HepG2 (cell line): ENCODE results near the gene SDK2. TPM values are rescaled to one million over a fixed set of nuclear protein-coding genes. Genes with fewer than 3 reads are reported as not detected.

ENCODE experiments used
- ATAC-seq: fragments of 200-7000 bp; cut with Tn5 transposase; 3 replicates; pipeline ENCODE4 v1.9.1; 2020; ENCODE audit warnings: mild to moderate bottlenecking, moderate library complexity
- BruUV-seq: library from RNA; stranded (reverse); fragments of 400-500 nt; replicated peaks from 2 replicates; lab custom pipeline; 2021; lab: Mats Ljungman, UMichigan
- CTCF ChIA-PET: fragments of 300-600 bp; formaldehyde crosslinking; extraction: SDS; loops from one replicate; lab custom pipeline; 2021; ENCODE audit warnings: low total read pairs, inconsistent platforms, low intra/inter-chr PET ratio; lab: Yijun Ruan, JAX
- POLR2A ChIA-PET: fragments of 350-600 bp; sonication (Branson Sonifier 250); formaldehyde crosslinking; loops from one replicate; lab custom pipeline; 2020; ENCODE audit warnings: antibody characterized with exemption, inconsistent platforms; lab: Yijun Ruan, JAX
- DNase-seq: peaks from one replicate; pipeline ENCODE4 v3.0.0-alpha.2; 2015; ENCODE audit warnings: low spot score
- FAIRE-seq: peaks from 3 replicates; lab custom pipeline; 2011; peaks lifted over from hg19 to GRCh38; lab: Jason Lieb, UNC
- H2AFZ ChIP-seq: one replicate; pipeline ENCODE4 v1.6.1; 2011; ENCODE audit warnings: low read length, inconsistent platforms
- H3K27ac ChIP-seq: fragments of 300-600 bp; 3 replicates; pipeline ENCODE4 v1.8.0; 2011; ENCODE audit warnings: mixed run types, mild to moderate bottlenecking, mixed read lengths, low read length, inconsistent platforms; ENCODE audit not compliant: insufficient read depth; ENCODE audit errors: extremely low read length
- H3K27me3 ChIP-seq, 2 experiments: fragments of 200-600 bp in 1 of 2; 2 replicates in 1 of 2; 3 replicates in 1 of 2; pipeline versions ENCODE4 v1.6.0 to v1.8.0; 2011; ENCODE audit warnings: low read length in 2 of 2, mild to moderate bottlenecking in 2 of 2, moderate library complexity in 2 of 2, inconsistent platforms in 1 of 2; ENCODE audit not compliant: insufficient read depth in 2 of 2, control insufficient read depth in 1 of 2
- H3K36me3 ChIP-seq, 2 experiments: fragments of 200-600 bp in 1 of 2; replicated peaks in 1 of 2; 2 replicates in 1 of 2; 3 replicates in 1 of 2; pipeline versions ENCODE4 v1.5.1 to v1.8.0; 2011; ENCODE audit warnings: low read length in 2 of 2, inconsistent platforms in 1 of 2; ENCODE audit not compliant: insufficient read depth in 2 of 2, control insufficient read depth in 1 of 2
- H3K4me1 ChIP-seq: 2 replicates; pipeline ENCODE4 v1.5.1; 2012; ENCODE audit warnings: low read length, inconsistent platforms; ENCODE audit not compliant: insufficient read depth
- H3K4me2 ChIP-seq: 2 replicates; pipeline ENCODE4 v1.6.0; 2011; ENCODE audit warnings: low read depth, low read length, inconsistent platforms
- H3K4me3 ChIP-seq, 3 experiments: fragments of 200-600 bp in 1 of 3; sonication (generic), shearing (Covaris generic) in 1 of 3; replicated peaks in 1 of 3; 2 replicates each; pipeline ENCODE4 v1.5.1; 2011 to 2016; ENCODE audit warnings: low read length in 3 of 3, inconsistent platforms in 2 of 3, low read depth in 2 of 3, mild to moderate bottlenecking in 2 of 3, control low read depth in 1 of 3, mixed read lengths in 1 of 3; ENCODE audit not compliant: insufficient read depth in 1 of 3
- H3K79me2 ChIP-seq: one replicate; pipeline ENCODE4 v1.6.1; 2011; ENCODE audit warnings: low read length, inconsistent platforms; ENCODE audit not compliant: insufficient read depth
- H3K9ac ChIP-seq: 2 replicates; pipeline ENCODE4 v1.6.0; 2011; ENCODE audit warnings: mild to moderate bottlenecking, low read depth, low read length, inconsistent platforms; ENCODE audit not compliant: insufficient read depth
- H3K9me3 ChIP-seq: 2 replicates; pipeline ENCODE4 v1.5.1; 2012; ENCODE audit warnings: mild to moderate bottlenecking, low read length
- H4K20me1 ChIP-seq: 2 replicates; pipeline ENCODE4 v1.6.0; 2011; ENCODE audit warnings: inconsistent platforms, mild to moderate bottlenecking, low read length, moderate library complexity; ENCODE audit not compliant: insufficient read depth
- ATF3 ChIP-seq: sonication (generic); formaldehyde crosslinking; IDR thresholded peaks from 2 replicates; pipeline ENCODE4 v1.4.0; 2020; ENCODE audit warnings: missing genetic modification reagents
- CREB1 ChIP-seq, 2 experiments: fragments of 450-650 bp in 1 of 2; IDR thresholded peaks; 2 replicates each; pipeline ENCODE4 v1.6.1; 2016 to 2017; ENCODE audit warnings: control low read depth in 1 of 2, mild to moderate bottlenecking in 1 of 2, missing compliant biosample characterization in 1 of 2, missing genetic modification characterization in 1 of 2
- DBP ChIP-seq: sonication (generic); formaldehyde crosslinking; IDR thresholded peaks from 2 replicates; pipeline ENCODE4 v1.4.0; 2020; ENCODE audit warnings: missing genetic modification reagents; ENCODE audit errors: not compliant biosample characterization
- GATA4 ChIP-seq: sonication (generic); IDR thresholded peaks from 2 replicates; pipeline ENCODE4 v1.6.1; 2016; ENCODE audit warnings: antibody characterized with exemption, low read depth, borderline replicate concordance
- KLF16 ChIP-seq, 2 experiments: sonication (generic) in 1 of 2; formaldehyde crosslinking in 1 of 2; IDR thresholded peaks; 2 replicates each; pipeline versions ENCODE4 v1.6.1 to v1.8.0; 2016 to 2023; ENCODE audit warnings: missing genetic modification reagents in 2 of 2, missing compliant biosample characterization in 1 of 2
- MAFG ChIP-seq: sonication (generic); formaldehyde crosslinking; IDR thresholded peaks from 2 replicates; pipeline ENCODE4 v1.5.1; 2020; ENCODE audit warnings: mild to moderate bottlenecking, missing genetic modification reagents
- MXD4 ChIP-seq: IDR thresholded peaks from 2 replicates; pipeline ENCODE4 v1.6.1; 2016; ENCODE audit warnings: mild to moderate bottlenecking, missing biosample characterization, missing genetic modification reagents
- PBX3 ChIP-seq: sonication (generic); formaldehyde crosslinking; IDR thresholded peaks from 2 replicates; pipeline ENCODE4 v1.8.1; 2023; ENCODE audit warnings: missing genetic modification reagents, inconsistent platforms, borderline replicate concordance
- PLRG1 ChIP-seq: fragments of 450-650 bp; conservative IDR thresholded peaks from 2 replicates; pipeline ENCODE4 v1.6.1; 2016
- RAD21 ChIP-seq: fragments of 450-650 bp; formaldehyde crosslinking; IDR thresholded peaks from 2 replicates; pipeline ENCODE4 v1.5.0; 2020; ENCODE audit warnings: mild to moderate bottlenecking
- TCF12 ChIP-seq, 2 experiments: fragments of 450-650 bp in 1 of 2; sonication (generic) in 1 of 2; formaldehyde crosslinking in 1 of 2; IDR thresholded peaks; 2 replicates each; pipeline versions ENCODE4 v1.6.1 to v1.8.0; 2017 to 2022; ENCODE audit warnings: antibody characterized with exemption in 1 of 2, mild to moderate bottlenecking in 1 of 2, missing genetic modification reagents in 1 of 2, moderate library complexity in 1 of 2
- TFDP1 ChIP-seq: IDR thresholded peaks from 2 replicates; pipeline ENCODE4 v1.6.1; 2016; ENCODE audit warnings: missing compliant biosample characterization, missing genetic modification reagents, borderline replicate concordance
- ZBTB7B ChIP-seq: sonication (generic); formaldehyde crosslinking; IDR thresholded peaks from 2 replicates; pipeline ENCODE4 v1.4.0; 2020; ENCODE audit warnings: missing genetic modification reagents
- ZNF20 ChIP-seq: sonication (generic); formaldehyde crosslinking; IDR thresholded peaks from 2 replicates; pipeline ENCODE4 v1.4.0; 2020; ENCODE audit warnings: mild to moderate bottlenecking, moderate library complexity, missing genetic modification reagents
- ZNF224 ChIP-seq: sonication (generic); formaldehyde crosslinking; IDR thresholded peaks from 2 replicates; pipeline ENCODE4 v1.5.0; 2020; ENCODE audit warnings: mild to moderate bottlenecking, missing genetic modification reagents
- ZNF44 ChIP-seq: sonication (generic); formaldehyde crosslinking; IDR thresholded peaks from 2 replicates; pipeline ENCODE4 v1.5.1; 2020; ENCODE audit warnings: mild to moderate bottlenecking, missing genetic modification reagents
- ZNF501 ChIP-seq: sonication (generic); formaldehyde crosslinking; IDR thresholded peaks from 2 replicates; pipeline ENCODE4 v1.5.1; 2020; ENCODE audit warnings: mild to moderate bottlenecking, moderate library complexity, missing genetic modification reagents
- ZNF513 ChIP-seq: sonication (generic); formaldehyde crosslinking; conservative IDR thresholded peaks from 2 replicates; pipeline ENCODE4 v1.5.0; 2020; ENCODE audit warnings: missing genetic modification reagents
- ZNF766 ChIP-seq: sonication (generic); formaldehyde crosslinking; IDR thresholded peaks from 2 replicates; pipeline ENCODE4 v1.5.0; 2020; ENCODE audit warnings: missing genetic modification reagents, borderline replicate concordance
- ZNF773 ChIP-seq: sonication (generic); formaldehyde crosslinking; IDR thresholded peaks from 2 replicates; pipeline ENCODE4 v1.4.0; 2020; ENCODE audit warnings: missing genetic modification reagents, borderline replicate concordance
- WGBS: methylation state at CpG from one replicate; pipeline ENCODE4 v1.1.6; 2017; ENCODE audit warnings: low lambda C conversion rate; 5-methylcytosine and 5-hydroxymethylcytosine counted together
- in situ Hi-C: cut with HindIII; loops from 2 replicates; pipeline ENCODE4 v1.10.0; 2017; ENCODE audit warnings: low pct_unique_long_range_greater_than_20kb; ENCODE audit not compliant: extremely low pct_ligation_motif_present
- intact Hi-C: fragments of 100-400 bp; cut with micrococcal nuclease; formaldehyde crosslinking; loops from one replicate; pipeline ENCODE4 v1.10.0; 2022; ENCODE audit not compliant: unreplicated experiment
- polyA plus RNA-seq, 8 experiments: library from polyadenylated mRNA; depleted of rRNA in 3 of 8; stranded (reverse) in 7 of 8; unstranded in 1 of 8; fragments of >200 nt; fragmentation: Illumina TruSeq in 4 of 8; extraction: Trizol in 4 of 8; gene quantifications; 2 replicates each; pipeline versions ENCODE4 v1.2.1 to v1.2.3, GENCODE V29; 2011 to 2016; ENCODE audit warnings: low read depth in 4 of 8, missing spikeins in 1 of 8, mixed read lengths in 1 of 8; ENCODE audit not compliant: insufficient read depth in 1 of 8
- total RNA-seq, 5 experiments: library from RNA; depleted of rRNA; stranded (reverse); fragments of >200 nt; fragmentation: Illumina TruSeq; extraction: Trizol; gene quantifications; 2 replicates each; pipeline ENCODE4 v1.2.3, GENCODE V29; 2016; ENCODE audit warnings: low read depth in 1 of 5

The SDK2 gene
- total and polyA plus RNA-seq, 2 of the 13 experiments (the other 11 are each of a cell fraction or from before 2014, with no cell fraction given) = not detected

GRCh38 chr17:73541111-73541510 lies 103.1 kb downstream of the SDK2 start (continued):
- no peak for TF ChIP-seq RAD21 (CRISPR knock-in tag)
- TF ChIP-seq ZNF501 (CRISPR knock-in tag) = no peak
- no peak for TF ChIP-seq PLRG1
- no peak for TF ChIP-seq ZNF513 (CRISPR knock-in tag)

- ATAC-seq (no peak), DNase-seq (no peak), FAIRE-seq (no peak)
- intact Hi-C loops (no loop called here), in situ Hi-C loops (no loop called here)
- WGBS = 2% methylated on average over 9 of the region's 9 CpGs
- no peaks in the 10 kb centered on the region for H3K79me2 ChIP-seq
- no peak overlapping the region for H3K4me3 ChIP-seq
- no TSS peak for BruUV-seq
- no peaks in the 10 kb centered on the region for H3K4me1 ChIP-seq
- ChIA-PET CTCF (no interaction called here), POLR2A (no interaction called here)
- no peaks in the 10 kb centered on the region for H4K20me1 ChIP-seq
- no peaks in the 10 kb centered on the region for H3K36me3 ChIP-seq
- H3K4me2 ChIP-seq = no peak overlapping the region
- no peak overlapping the region for H3K9ac ChIP-seq
- no peaks in the 10 kb centered on the region for H3K9me3 ChIP-seq
- H3K27me3 ChIP-seq = peaks cover 18 to 75% of the 10 kb centered on the region in 2 experiments; a peak in 4 of 5 replicates
- H3K27ac ChIP-seq = no peak overlapping the region
- no peak overlapping the region for H2AFZ ChIP-seq
- no peak for TF ChIP-seq ZBTB7B
- TF ChIP-seq TCF12 (IDR thresholded peaks at IDR 0.05) = no peak
- TF ChIP-seq TCF12 (CRISPR knock-in tag; IDR thresholded peaks at IDR 0.05) = no peak
- TF ChIP-seq CREB1 (IDR thresholded peaks at IDR 0.05) = no peak
- no peak for TF ChIP-seq CREB1 (CRISPR knock-in tag; IDR thresholded peaks at IDR 0.05)
- TF ChIP-seq ZNF44 (CRISPR knock-in tag) = no peak
- no peak for TF ChIP-seq MAFG (CRISPR knock-in tag)
- no peak for TF ChIP-seq KLF16 (CRISPR knock-in tag; IDR thresholded peaks at IDR 0.05)
- no peak for TF ChIP-seq DBP (CRISPR knock-in tag)
- TF ChIP-seq ZNF20 (CRISPR knock-in tag) = no peak
- TF ChIP-seq ZNF773 (CRISPR knock-in tag) = no peak
- no peak for TF ChIP-seq ATF3 (CRISPR knock-in tag)
- no peak for TF ChIP-seq MXD4 (CRISPR knock-in tag)
- TF ChIP-seq ZNF766 = no peak
- TF ChIP-seq PBX3 (CRISPR knock-in tag) = no peak
- no peak for TF ChIP-seq TFDP1 (CRISPR knock-in tag)
- TF ChIP-seq GATA4 = no peak
- TF ChIP-seq ZNF224 (CRISPR knock-in tag) = no peak
Observed at GRCh38 chr17:73539166-73539565, 105.1 kb downstream of the SDK2 start.
